SK-N-SH (cell line): Measurements from ENCODE around the gene WNK2. TPM values are rescaled to one million over a fixed set of nuclear protein-coding genes. Genes with fewer than 3 reads are reported as not detected.

Source experiments
- CTCF ChIA-PET: fragments of 300-600, 350-600 bp; formaldehyde crosslinking; extraction: SDS; loops from one replicate; lab custom pipeline; 2021; lab: Yijun Ruan, JAX
- POLR2A ChIA-PET: fragments of 350-600 bp; sonication (Branson Sonifier 250); formaldehyde crosslinking; extraction: SDS; loops from one replicate; lab custom pipeline; 2020; ENCODE audit warnings: antibody characterized with exemption, inconsistent platforms; lab: Yijun Ruan, JAX
- DNase-seq: peaks from one replicate; pipeline ENCODE4 v3.0.0; 2012
- H2AFZ ChIP-seq: fragments of 200-600 bp; sonication (generic); 2 replicates; pipeline ENCODE4 v1.8.1; 2016; ENCODE audit warnings: antibody characterized with exemption, mild to moderate bottlenecking, low read depth
- H3F3A ChIP-seq: fragments of 200-600 bp; sonication (generic); replicated peaks from 2 replicates; pipeline ENCODE3; 2016; ENCODE audit warnings: antibody characterized with exemption, mild to moderate bottlenecking; ENCODE audit not compliant: insufficient read depth
- H3K27ac ChIP-seq, 2 experiments: fragments of 200-500 bp in 1 of 2; fragments of 200-600 bp in 1 of 2; sonication (Bioruptor generic) in 1 of 2; sonication (generic), shearing (Covaris generic) in 1 of 2; 2 replicates each; pipeline versions ENCODE4 v1.5.1 to v1.6.1; 2014 to 2016; ENCODE audit warnings: low read depth in 2 of 2, inconsistent platforms in 1 of 2, low read length in 1 of 2, mild to moderate bottlenecking in 1 of 2, mixed read lengths in 1 of 2
- H3K27me3 ChIP-seq: fragments of 200-600 bp; sonication (generic), shearing (Covaris generic); 2 replicates; pipeline ENCODE4 v1.6.1; 2016; ENCODE audit warnings: mixed run types; ENCODE audit not compliant: insufficient read depth
- H3K36me3 ChIP-seq, 2 experiments: fragments of 200-500 bp in 1 of 2; fragments of 200-600 bp in 1 of 2; sonication (Bioruptor generic) in 1 of 2; sonication (generic) in 1 of 2; replicated peaks in 1 of 2; 2 replicates each; pipeline versions ENCODE3 to v1.5.1; 2014 to 2016; ENCODE audit warnings: low read length in 1 of 2, mild to moderate bottlenecking in 1 of 2; ENCODE audit not compliant: insufficient read depth in 2 of 2, control insufficient read depth in 1 of 2
- H3K4me1 ChIP-seq, 2 experiments: fragments of 200-500 bp in 1 of 2; fragments of 200-600 bp in 1 of 2; sonication (Bioruptor generic) in 1 of 2; sonication (generic), shearing (Covaris generic) in 1 of 2; 2 replicates each; pipeline versions ENCODE4 v1.5.1 to v1.6.1; 2014 to 2016; ENCODE audit warnings: low read depth in 1 of 2, low read length in 1 of 2, mixed run types in 1 of 2; ENCODE audit not compliant: insufficient read depth in 2 of 2, control insufficient read depth in 1 of 2
- H3K4me2 ChIP-seq: fragments of 200-600 bp; sonication (generic), shearing (Covaris generic); 2 replicates; pipeline ENCODE4 v1.6.1; 2017; ENCODE audit warnings: mixed run types
- H3K4me3 ChIP-seq, 2 experiments: fragments of 200-500 bp in 1 of 2; fragments of 200-600 bp in 1 of 2; sonication (Bioruptor generic) in 1 of 2; sonication (generic), shearing (Covaris generic) in 1 of 2; 2 replicates each; pipeline versions ENCODE4 v1.5.1 to v1.8.1; 2014 to 2016; ENCODE audit warnings: low read depth in 2 of 2, inconsistent platforms in 1 of 2, low read length in 1 of 2, mild to moderate bottlenecking in 1 of 2, mixed read lengths in 1 of 2, moderate library complexity in 1 of 2
- H3K79me2 ChIP-seq: fragments of 200-600 bp; sonication (generic); 2 replicates; pipeline ENCODE4 v1.8.1; 2017; ENCODE audit warnings: mild to moderate bottlenecking; ENCODE audit not compliant: insufficient read depth
- H3K9ac ChIP-seq: fragments of 200-600 bp; sonication (generic); 2 replicates; pipeline ENCODE4 v1.6.1; 2017; ENCODE audit warnings: mixed run types
- H3K9me2 ChIP-seq: fragments of 200-600 bp; sonication (generic); 2 replicates; pipeline ENCODE4 v1.6.1; 2017; ENCODE audit warnings: mixed run types
- H3K9me3 ChIP-seq: fragments of 200-600 bp; sonication (generic); 2 replicates; pipeline ENCODE4 v1.6.1; 2017; ENCODE audit warnings: mixed run types, mild to moderate bottlenecking, moderate library complexity
- H4K20me1 ChIP-seq: fragments of 200-600 bp; sonication (generic); 2 replicates; pipeline ENCODE4 v1.6.1; 2017; ENCODE audit warnings: mild to moderate bottlenecking, mixed run types; ENCODE audit not compliant: insufficient read depth
- FOXM1 ChIP-seq: IDR thresholded peaks from 2 replicates; pipeline ENCODE4 v1.4.0; 2012; ENCODE audit warnings: low read depth, mild to moderate bottlenecking
- GABPA ChIP-seq: IDR thresholded peaks from 2 replicates; pipeline ENCODE4 v1.4.0; 2012; ENCODE audit warnings: low read depth, mild to moderate bottlenecking
- GATA2 ChIP-seq: sonication (generic); formaldehyde crosslinking; IDR thresholded peaks from 2 replicates; pipeline ENCODE4 v1.5.0; 2020; ENCODE audit warnings: mild to moderate bottlenecking, missing genetic modification reagents
- MAX ChIP-seq: IDR thresholded peaks from 2 replicates; pipeline ENCODE4 v1.4.0; 2012; ENCODE audit warnings: low read depth
- MEF2A ChIP-seq: IDR thresholded peaks from 2 replicates; pipeline ENCODE4 v1.4.0; 2012; ENCODE audit warnings: low read depth, borderline replicate concordance
- MXI1 ChIP-seq: IDR thresholded peaks from 2 replicates; pipeline ENCODE4 v1.6.1; 2012; ENCODE audit warnings: mild to moderate bottlenecking, low read depth, low read length, improper control_type of control experiment
- PBX3 ChIP-seq: IDR thresholded peaks from 2 replicates; pipeline ENCODE4; 2012
- RAD21 ChIP-seq: IDR thresholded peaks from 2 replicates; pipeline ENCODE4 v1.6.1; 2012; ENCODE audit warnings: mild to moderate bottlenecking, low read length
- RCOR1 ChIP-seq: fragments of 150-350 bp; IDR thresholded peaks from 2 replicates; pipeline ENCODE4 v1.6.1; 2017; ENCODE audit warnings: antibody characterized with exemption, low read length
- SMC3 ChIP-seq: IDR thresholded peaks from 2 replicates; pipeline ENCODE4 v1.6.1; 2012; ENCODE audit warnings: low read depth, low read length, improper control_type of control experiment
- TCF12 ChIP-seq: IDR thresholded peaks from 2 replicates; pipeline ENCODE4 v1.4.0; 2012
- USF2 ChIP-seq: fragments of 150-350 bp; IDR thresholded peaks from 2 replicates; pipeline ENCODE4 v1.6.1; 2017; ENCODE audit warnings: antibody characterized with exemption, low read length, low read depth, borderline replicate concordance
- WGBS: methylation state at CpG from one replicate; pipeline ENCODE4 v1.1.6; 2017; ENCODE audit warnings: low lambda C conversion rate; 5-methylcytosine and 5-hydroxymethylcytosine counted together
- polyA plus RNA-seq, 3 experiments: library from polyadenylated mRNA; depleted of rRNA; stranded (reverse); fragments of >200 nt; gene quantifications; 2 replicates each; pipeline ENCODE4 v1.2.3, GENCODE V29; 2012

The WNK2 gene
- polyA plus RNA-seq, 1 of the 3 experiments (the other 2 are of a cell fraction) = 0.12 TPM

GRCh38 chr9:93207326-93207814 is 23.4 kb downstream of the WNK2 start:
- Histone ChIP-seq H3K36me3 (no peaks in the 10 kb centered on the region), H3K27ac (peak overlapping the region in 1 of 2 experiments; percentile 85; a peak in 2 of 4 replicates), H3K9me3 (no peaks in the 10 kb centered on the region), H3K27me3 (no peaks in the 10 kb centered on the region), H3F3A (no peaks in the 10 kb centered on the region), H3K79me2 (no peaks in the 10 kb centered on the region), H3K4me3 (no peak overlapping the region), H4K20me1 (no peaks in the 10 kb centered on the region), H3K9ac (no peak overlapping the region), H2AFZ (no peak overlapping the region), H3K4me2 (no peak overlapping the region), H3K4me1 (peaks cover 0 to 78% of the 10 kb centered on the region in 2 experiments; a peak in 2 of 4 replicates), H3K9me2 (no peaks in the 10 kb centered on the region)
- peak; percentile 70 for DNase-seq
- ChIA-PET POLR2A (no interaction called here), CTCF (interaction anchor here (0.8 to 1.5 kb wide), 6 partner anchors 12 to 230 kb away, joined by 3 to 5 read pairs (median 4); no protein-coding TSS in a partner anchor)
- TF ChIP-seq GABPA = no peak
- no peak for TF ChIP-seq USF2
- TF ChIP-seq MXI1 = peak; percentile 53; the same call in 1 of the 2 replicates
- TF ChIP-seq MAX = no peak
- peak; percentile 8; the same call in 1 of the 2 replicates for TF ChIP-seq SMC3
- peak; percentile 10; the same call in 1 of the 2 replicates for TF ChIP-seq RAD21
- TF ChIP-seq RCOR1 = 0 out of 2 replicates have a peak, but pooled peaks have one; percentile 39
- 32% methylated on average over 6 of the region's 9 CpGs for WGBS

GRCh38 chr9:93207860-93208734 is 24.2 kb downstream of the WNK2 start:
- WGBS = 72% methylated on average over 25 of the region's 25 CpGs
- Histone ChIP-seq H3F3A (no peaks in the 10 kb centered on the region), H3K27me3 (no peaks in the 10 kb centered on the region), H3K4me3 (no peak overlapping the region), H3K9me2 (no peaks in the 10 kb centered on the region), H3K27ac (peak overlapping the region in 1 of 2 experiments; percentile 85; a peak in 2 of 4 replicates), H3K4me1 (peaks cover 0 to 77% of the 10 kb centered on the region in 2 experiments; a peak in 2 of 4 replicates), H3K4me2 (no peak overlapping the region), H2AFZ (no peak overlapping the region), H3K9me3 (no peaks in the 10 kb centered on the region), H3K79me2 (no peaks in the 10 kb centered on the region), H3K36me3 (no peaks in the 10 kb centered on the region), H3K9ac (no peak overlapping the region), H4K20me1 (no peaks in the 10 kb centered on the region)
- CTCF ChIA-PET = interaction anchor here (0.9 to 1.5 kb wide), 6 partner anchors 11 to 229 kb away, joined by 3 to 5 read pairs (median 3); no protein-coding TSS in a partner anchor
- POLR2A ChIA-PET = interaction anchor here (0.6 kb wide), 1 partner anchor 94 kb away, joined by 3 read pairs; no protein-coding TSS in a partner anchor
- no peak for DNase-seq
- TF ChIP-seq TCF12 (no peak), FOXM1 (no peak), MEF2A (no peak), PBX3 (no peak), GATA2 (CRISPR knock-in tag) (no peak)
